AG04450 (cell line): ENCODE results near the gene ADGRG6. TPM values are rescaled to one million over a fixed set of nuclear protein-coding genes. Genes with fewer than 3 reads are reported as not detected.
A peak's percentile ranks its signal among the peaks of the same experiment; 100 is the strongest.

ENCODE experiments used
- CTCF ChIA-PET: fragments of 300-600, 350-600 bp; formaldehyde crosslinking; extraction: SDS; loops from one replicate; lab custom pipeline; 2022; ENCODE audit warnings: antibody characterized with exemption, inconsistent platforms; lab: Charles Lee
- POLR2A ChIA-PET: fragments of 350-600 bp; formaldehyde crosslinking; extraction: SDS; loops from one replicate; lab custom pipeline; 2021; ENCODE audit warnings: antibody characterized with exemption, inconsistent platforms; lab: Yijun Ruan, JAX
- DNase-seq: peaks from one replicate; pipeline ENCODE4 v3.0.0-alpha.2; 2011; ENCODE audit warnings: low read depth, low spot score
- H3K27ac ChIP-seq: one replicate; pipeline ENCODE4 v1.5.1; 2012; ENCODE audit warnings: low read depth, low read length, control low read depth
- H3K27me3 ChIP-seq: one replicate; pipeline ENCODE4 v1.6.0; 2012; ENCODE audit warnings: low read length; ENCODE audit not compliant: control insufficient read depth, insufficient read depth
- H3K4me3 ChIP-seq: 2 replicates; pipeline ENCODE4 v1.5.1; 2011; ENCODE audit warnings: mild to moderate bottlenecking, low read depth, low read length, control low read depth
- H3K9me3 ChIP-seq: 2 replicates; pipeline ENCODE4 v1.5.1; 2012; ENCODE audit warnings: low read length; ENCODE audit not compliant: control insufficient read depth, insufficient read depth
- polyA plus RNA-seq: library from polyadenylated mRNA; depleted of rRNA; stranded (reverse); fragments of >200 nt; gene quantifications from 2 replicates; pipeline ENCODE4 v1.2.3, GENCODE V29; 2011
- TF ChIP-seq, protein P1 (sequence below): IDR thresholded peaks from 2 replicates; pipeline ENCODE4 v1.5.1; 2011; ENCODE audit warnings: low read depth, low read length, control low read depth, inconsistent platforms

The ADGRG6 gene
- polyA plus RNA-seq, 1 experiment, result 16.2 TPM

DNA sequence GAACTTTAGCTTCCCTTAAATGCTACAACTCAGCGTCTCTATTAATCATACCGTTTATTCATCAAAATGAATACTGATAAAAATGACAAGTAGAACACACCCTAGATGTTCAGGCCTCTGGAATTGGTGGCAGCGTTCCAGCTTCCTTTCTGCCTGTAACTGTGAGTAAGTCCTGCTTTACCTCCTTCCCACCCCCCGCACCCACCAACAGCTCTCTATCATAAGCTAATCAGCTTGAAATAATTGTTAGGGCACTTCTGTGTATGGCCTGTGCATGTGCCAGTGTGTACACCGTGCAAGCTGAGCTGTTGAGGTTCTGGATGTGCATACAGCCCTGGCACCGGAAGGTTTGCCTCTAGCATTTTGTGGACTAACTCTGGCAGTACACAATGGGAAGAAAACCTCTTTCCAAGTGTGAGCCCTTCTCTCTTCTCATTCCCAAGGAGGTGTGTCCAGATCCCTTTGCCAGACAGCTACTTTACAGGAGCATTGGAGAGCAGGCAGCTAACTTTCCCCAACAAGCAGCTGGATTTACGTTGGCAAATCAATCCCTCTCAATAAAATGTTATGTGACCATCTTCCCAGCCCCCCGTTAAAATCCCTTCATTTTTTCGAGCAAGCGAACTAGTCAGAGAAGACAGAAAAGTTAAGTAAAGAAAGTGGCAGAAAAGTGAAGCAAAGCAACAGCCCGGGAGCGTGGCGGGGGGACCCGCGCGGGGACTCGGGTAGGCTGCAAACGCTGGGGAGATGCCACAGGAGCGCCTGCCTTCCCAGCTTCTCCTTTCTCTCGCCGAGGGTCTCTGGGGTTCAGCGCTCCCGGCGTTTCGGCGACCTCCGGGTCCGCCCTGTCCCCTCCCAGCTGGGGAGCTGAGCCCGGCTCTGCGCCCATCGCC is 803 bp upstream of the ADGRG6 start:
- CTCF ChIA-PET, result interaction anchor here (0.6 to 1.7 kb wide), 6 partner anchors 9 to 178 kb away, joined by 3 to 9 read pairs (median 4); no protein-coding TSS in a partner anchor
- TF ChIP-seq, protein P1, sequence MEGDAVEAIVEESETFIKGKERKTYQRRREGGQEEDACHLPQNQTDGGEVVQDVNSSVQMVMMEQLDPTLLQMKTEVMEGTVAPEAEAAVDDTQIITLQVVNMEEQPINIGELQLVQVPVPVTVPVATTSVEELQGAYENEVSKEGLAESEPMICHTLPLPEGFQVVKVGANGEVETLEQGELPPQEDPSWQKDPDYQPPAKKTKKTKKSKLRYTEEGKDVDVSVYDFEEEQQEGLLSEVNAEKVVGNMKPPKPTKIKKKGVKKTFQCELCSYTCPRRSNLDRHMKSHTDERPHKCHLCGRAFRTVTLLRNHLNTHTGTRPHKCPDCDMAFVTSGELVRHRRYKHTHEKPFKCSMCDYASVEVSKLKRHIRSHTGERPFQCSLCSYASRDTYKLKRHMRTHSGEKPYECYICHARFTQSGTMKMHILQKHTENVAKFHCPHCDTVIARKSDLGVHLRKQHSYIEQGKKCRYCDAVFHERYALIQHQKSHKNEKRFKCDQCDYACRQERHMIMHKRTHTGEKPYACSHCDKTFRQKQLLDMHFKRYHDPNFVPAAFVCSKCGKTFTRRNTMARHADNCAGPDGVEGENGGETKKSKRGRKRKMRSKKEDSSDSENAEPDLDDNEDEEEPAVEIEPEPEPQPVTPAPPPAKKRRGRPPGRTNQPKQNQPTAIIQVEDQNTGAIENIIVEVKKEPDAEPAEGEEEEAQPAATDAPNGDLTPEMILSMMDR, result no peak
- Histone ChIP-seq H3K4me3 (peak overlapping the region; percentile 70), H3K9me3 (no peaks in the 10 kb centered on the region), H3K27me3 (no peaks in the 10 kb centered on the region), H3K27ac (no peak overlapping the region)
- no peak for DNase-seq
- POLR2A ChIA-PET, result interaction anchor here (1.1 kb wide), 1 partner anchor 54 kb away, joined by 3 read pairs; no protein-coding TSS in a partner anchor

- H3K27ac ChIP-seq, result no peak overlapping the region
- TF ChIP-seq, protein P1, result no peak
- H3K9me3 ChIP-seq, result no peaks in the 10 kb centered on the region
- H3K4me3 ChIP-seq, result peak overlapping the region; percentile 70
- CTCF ChIA-PET, result no interaction called here
- H3K27me3 ChIP-seq, result no peaks in the 10 kb centered on the region
- POLR2A ChIA-PET, result no interaction called here
- DNase-seq, result no peak
These were observed 791 bp downstream of the ADGRG6 start for GRCh38 chr6:142302421-142303175.

DNA sequence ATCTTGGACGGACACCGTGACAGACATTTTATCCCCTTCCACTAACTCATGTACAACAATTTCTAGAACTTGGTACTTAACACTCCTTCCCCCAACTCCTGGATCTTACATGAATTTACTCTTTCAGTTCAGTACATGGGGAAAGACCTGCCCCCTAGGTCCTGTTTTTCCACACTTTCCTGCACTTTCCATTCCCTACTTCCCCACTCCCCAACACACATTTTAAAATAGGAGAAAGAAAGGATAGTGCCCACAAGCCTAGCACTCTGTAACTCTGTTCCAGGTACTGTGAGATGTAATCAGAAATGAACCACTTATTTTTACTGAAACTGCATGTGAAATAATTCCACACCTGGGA is 1.3 kb downstream of the ADGRG6 start:
- CTCF ChIA-PET, result interaction anchor here (0.8 to 1.2 kb wide), 4 partner anchors 10 to 157 kb away, joined by 3 read pairs; no protein-coding TSS in a partner anchor
- H3K27me3 ChIP-seq, result no peaks in the 10 kb centered on the region
- DNase-seq, result no peak
- no peak overlapping the region; the same call in 1 of the 2 replicates for H3K4me3 ChIP-seq
- no peaks in the 10 kb centered on the region for H3K9me3 ChIP-seq
- POLR2A ChIA-PET, result no interaction called here
- H3K27ac ChIP-seq, result no peak overlapping the region
- TF ChIP-seq, protein P1, result no peak

GRCh38 chr6:142304241-142304640 is 2.4 kb downstream of the ADGRG6 start:
- DNase-seq, result no peak
- H3K27me3 ChIP-seq, result no peaks in the 10 kb centered on the region
- TF ChIP-seq, protein P1, result no peak
- ChIA-PET POLR2A (interaction anchor here (0.6 kb wide), 1 partner anchor 67 kb away, joined by 4 read pairs; no protein-coding TSS in a partner anchor), CTCF (interaction anchor here (0.6 to 1.2 kb wide), 4 partner anchors 9 to 1970 kb away, joined by 3 read pairs; no protein-coding TSS in a partner anchor)
- no peak overlapping the region for H3K4me3 ChIP-seq
- no peaks in the 10 kb centered on the region for H3K9me3 ChIP-seq
- H3K27ac ChIP-seq, result no peak overlapping the region
